HCT116 (cell line): Measurements from ENCODE around the gene SPATA3.

Experiments used
- CBX3 ChIP-seq: IDR thresholded peaks from 2 replicates; pipeline ENCODE4 v1.6.1; 2012; ENCODE audit warnings: low read depth
- EGR1 ChIP-seq: IDR thresholded peaks from 2 replicates; pipeline ENCODE4 v1.6.1; 2012; ENCODE audit warnings: low read depth
- EZH2 ChIP-seq: fragments of 200-600 bp; sonication (generic); IDR thresholded peaks from 2 replicates; pipeline ENCODE4 v1.6.1; 2017; ENCODE audit warnings: antibody characterized with exemption, mixed run types
- POLR2A ChIP-seq: IDR thresholded peaks from 2 replicates; pipeline ENCODE4 v1.7.0; 2011; ENCODE audit warnings: borderline replicate concordance; ENCODE audit not compliant: insufficient read depth, insufficient read length; ENCODE audit errors: extremely low read depth
- POLR2AphosphoS5 ChIP-seq: IDR thresholded peaks from 2 replicates; pipeline ENCODE4 v1.6.1; 2011; ENCODE audit warnings: mild to moderate bottlenecking, low read depth, low read length, moderate library complexity
- RAD21 ChIP-seq: IDR thresholded peaks from 2 replicates; pipeline ENCODE4 v1.6.1; 2012; ENCODE audit warnings: low read depth, mild to moderate bottlenecking
- SIN3A ChIP-seq: IDR thresholded peaks from 2 replicates; pipeline ENCODE4 v1.6.1; 2012; ENCODE audit warnings: low read depth
- SP1 ChIP-seq: IDR thresholded peaks from 2 replicates; pipeline ENCODE4 v1.6.1; 2012; ENCODE audit warnings: low read depth
- SRF ChIP-seq: IDR thresholded peaks from 2 replicates; pipeline ENCODE4 v1.6.1; 2012; ENCODE audit warnings: low read depth
- YY1 ChIP-seq: IDR thresholded peaks from 2 replicates; pipeline ENCODE4 v1.6.1; 2011; ENCODE audit warnings: low read length, low read depth, moderate library complexity, mild to moderate bottlenecking; ENCODE audit not compliant: insufficient replicate concordance; ENCODE audit errors: extremely low read depth
- ZFX ChIP-seq: fragments of 450-650 bp; IDR thresholded peaks from 2 replicates; pipeline ENCODE4 v1.6.1; 2017
- TF ChIP-seq, protein P1 (sequence below), 3 experiments: fragments of 200-600 bp in 1 of 3; sonication (generic) in 1 of 3; IDR thresholded peaks in 2 of 3; conservative IDR thresholded peaks in 1 of 3; 2 replicates each; pipeline ENCODE4 v1.5.1; 2012 to 2017; ENCODE audit warnings: low read depth in 2 of 3, low read length in 2 of 3, antibody characterized with exemption in 1 of 3, borderline replicate concordance in 1 of 3, control low read depth in 1 of 3, mild to moderate bottlenecking in 1 of 3, mixed read lengths in 1 of 3, mixed run types in 1 of 3, moderate library complexity in 1 of 3; ENCODE audit not compliant: insufficient read depth in 1 of 3
- TF ChIP-seq, protein P2 (sequence below): IDR thresholded peaks from 2 replicates; pipeline ENCODE4 v1.6.1; 2012; ENCODE audit warnings: low read depth

DNA sequence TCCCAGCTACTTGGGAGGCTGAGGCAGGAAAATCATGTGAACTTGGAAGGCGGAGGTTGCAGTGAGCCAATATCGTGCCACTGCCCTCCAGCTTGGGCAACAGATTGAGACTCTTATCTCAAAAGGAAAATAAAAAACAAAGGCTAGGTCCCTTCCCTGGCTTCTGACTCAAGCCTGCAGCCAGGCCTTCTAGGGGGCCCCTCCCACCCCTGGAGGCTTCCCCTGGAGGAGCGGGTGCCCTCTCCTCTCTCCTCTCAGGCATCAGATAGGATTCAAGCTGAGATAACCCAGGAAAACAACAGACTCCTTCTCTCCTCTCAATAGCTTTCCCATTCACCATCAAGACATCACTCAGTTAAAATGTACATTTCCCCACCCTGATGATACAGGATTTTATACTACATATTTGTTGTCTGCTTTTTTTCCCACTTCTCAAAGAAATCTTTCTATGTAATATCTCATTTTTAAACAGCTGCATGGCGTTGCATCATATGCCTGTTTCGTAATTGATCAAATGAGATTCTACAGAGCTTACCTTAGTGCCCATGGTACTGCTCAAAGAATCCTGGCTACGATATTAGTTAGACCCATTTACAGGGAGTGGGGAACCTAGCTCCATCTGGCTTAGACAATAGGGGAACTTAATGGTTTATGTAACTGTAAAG lies 20.8 kb downstream of the SPATA3 start:
- no peak for TF ChIP-seq POLR2AphosphoS5
- TF ChIP-seq SIN3A: no peak
- TF ChIP-seq YY1: no peak
- TF ChIP-seq, protein P1, sequence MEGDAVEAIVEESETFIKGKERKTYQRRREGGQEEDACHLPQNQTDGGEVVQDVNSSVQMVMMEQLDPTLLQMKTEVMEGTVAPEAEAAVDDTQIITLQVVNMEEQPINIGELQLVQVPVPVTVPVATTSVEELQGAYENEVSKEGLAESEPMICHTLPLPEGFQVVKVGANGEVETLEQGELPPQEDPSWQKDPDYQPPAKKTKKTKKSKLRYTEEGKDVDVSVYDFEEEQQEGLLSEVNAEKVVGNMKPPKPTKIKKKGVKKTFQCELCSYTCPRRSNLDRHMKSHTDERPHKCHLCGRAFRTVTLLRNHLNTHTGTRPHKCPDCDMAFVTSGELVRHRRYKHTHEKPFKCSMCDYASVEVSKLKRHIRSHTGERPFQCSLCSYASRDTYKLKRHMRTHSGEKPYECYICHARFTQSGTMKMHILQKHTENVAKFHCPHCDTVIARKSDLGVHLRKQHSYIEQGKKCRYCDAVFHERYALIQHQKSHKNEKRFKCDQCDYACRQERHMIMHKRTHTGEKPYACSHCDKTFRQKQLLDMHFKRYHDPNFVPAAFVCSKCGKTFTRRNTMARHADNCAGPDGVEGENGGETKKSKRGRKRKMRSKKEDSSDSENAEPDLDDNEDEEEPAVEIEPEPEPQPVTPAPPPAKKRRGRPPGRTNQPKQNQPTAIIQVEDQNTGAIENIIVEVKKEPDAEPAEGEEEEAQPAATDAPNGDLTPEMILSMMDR (IDR thresholded peaks at IDR 0.05 in 2 of 3, conservative IDR thresholded peaks at IDR 0.05 in 1 of 3; ENCODE audit: borderline replicate concordance in 1 of 3, insufficient read depth in 1 of 3, low read depth in 2 of 3, low read length in 2 of 3): no peak
- no peak for TF ChIP-seq POLR2A
- no peak for TF ChIP-seq EZH2
- TF ChIP-seq, protein P2, sequence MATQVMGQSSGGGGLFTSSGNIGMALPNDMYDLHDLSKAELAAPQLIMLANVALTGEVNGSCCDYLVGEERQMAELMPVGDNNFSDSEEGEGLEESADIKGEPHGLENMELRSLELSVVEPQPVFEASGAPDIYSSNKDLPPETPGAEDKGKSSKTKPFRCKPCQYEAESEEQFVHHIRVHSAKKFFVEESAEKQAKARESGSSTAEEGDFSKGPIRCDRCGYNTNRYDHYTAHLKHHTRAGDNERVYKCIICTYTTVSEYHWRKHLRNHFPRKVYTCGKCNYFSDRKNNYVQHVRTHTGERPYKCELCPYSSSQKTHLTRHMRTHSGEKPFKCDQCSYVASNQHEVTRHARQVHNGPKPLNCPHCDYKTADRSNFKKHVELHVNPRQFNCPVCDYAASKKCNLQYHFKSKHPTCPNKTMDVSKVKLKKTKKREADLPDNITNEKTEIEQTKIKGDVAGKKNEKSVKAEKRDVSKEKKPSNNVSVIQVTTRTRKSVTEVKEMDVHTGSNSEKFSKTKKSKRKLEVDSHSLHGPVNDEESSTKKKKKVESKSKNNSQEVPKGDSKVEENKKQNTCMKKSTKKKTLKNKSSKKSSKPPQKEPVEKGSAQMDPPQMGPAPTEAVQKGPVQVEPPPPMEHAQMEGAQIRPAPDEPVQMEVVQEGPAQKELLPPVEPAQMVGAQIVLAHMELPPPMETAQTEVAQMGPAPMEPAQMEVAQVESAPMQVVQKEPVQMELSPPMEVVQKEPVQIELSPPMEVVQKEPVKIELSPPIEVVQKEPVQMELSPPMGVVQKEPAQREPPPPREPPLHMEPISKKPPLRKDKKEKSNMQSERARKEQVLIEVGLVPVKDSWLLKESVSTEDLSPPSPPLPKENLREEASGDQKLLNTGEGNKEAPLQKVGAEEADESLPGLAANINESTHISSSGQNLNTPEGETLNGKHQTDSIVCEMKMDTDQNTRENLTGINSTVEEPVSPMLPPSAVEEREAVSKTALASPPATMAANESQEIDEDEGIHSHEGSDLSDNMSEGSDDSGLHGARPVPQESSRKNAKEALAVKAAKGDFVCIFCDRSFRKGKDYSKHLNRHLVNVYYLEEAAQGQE: no peak
- no peak for TF ChIP-seq CBX3
- TF ChIP-seq SP1: no peak
- no peak for TF ChIP-seq SRF
- no peak for TF ChIP-seq RAD21
- no peak for TF ChIP-seq ZFX
- TF ChIP-seq EGR1: no peak
